Measurements from ENCODE around the gene NME4.

DNA sequence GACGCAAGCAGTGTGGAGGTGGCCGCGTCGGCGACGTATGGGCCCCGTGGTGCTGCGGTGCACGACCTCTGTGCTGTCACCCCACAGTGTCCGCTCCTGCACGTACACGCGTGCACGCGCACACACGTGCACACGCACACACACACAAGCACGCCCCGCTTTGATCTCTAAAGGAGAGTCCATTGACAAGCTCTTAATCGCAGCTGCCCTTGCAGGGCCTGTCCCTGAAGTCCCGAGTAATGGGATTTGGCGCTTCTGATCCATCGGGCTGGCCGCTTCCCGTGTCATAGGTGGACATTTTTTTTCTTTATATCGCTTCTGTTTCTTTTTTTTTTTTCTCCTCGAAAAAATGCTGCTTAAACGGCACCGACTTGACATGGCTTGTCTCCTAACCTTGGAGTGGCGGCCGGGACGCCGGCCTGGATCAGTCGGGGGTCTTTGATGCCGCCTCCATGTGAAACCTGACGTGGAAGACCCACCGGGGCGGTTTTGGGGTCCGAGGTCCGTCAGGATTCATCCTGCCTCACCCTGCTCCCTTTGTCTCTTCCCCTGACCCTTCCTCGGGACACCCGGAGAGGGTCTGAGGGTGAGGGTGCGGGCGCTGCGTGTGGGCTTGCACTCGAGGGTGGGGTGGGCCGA, 36.2 kb upstream of the NME4 start:
- TF ChIP-seq, protein P1, sequence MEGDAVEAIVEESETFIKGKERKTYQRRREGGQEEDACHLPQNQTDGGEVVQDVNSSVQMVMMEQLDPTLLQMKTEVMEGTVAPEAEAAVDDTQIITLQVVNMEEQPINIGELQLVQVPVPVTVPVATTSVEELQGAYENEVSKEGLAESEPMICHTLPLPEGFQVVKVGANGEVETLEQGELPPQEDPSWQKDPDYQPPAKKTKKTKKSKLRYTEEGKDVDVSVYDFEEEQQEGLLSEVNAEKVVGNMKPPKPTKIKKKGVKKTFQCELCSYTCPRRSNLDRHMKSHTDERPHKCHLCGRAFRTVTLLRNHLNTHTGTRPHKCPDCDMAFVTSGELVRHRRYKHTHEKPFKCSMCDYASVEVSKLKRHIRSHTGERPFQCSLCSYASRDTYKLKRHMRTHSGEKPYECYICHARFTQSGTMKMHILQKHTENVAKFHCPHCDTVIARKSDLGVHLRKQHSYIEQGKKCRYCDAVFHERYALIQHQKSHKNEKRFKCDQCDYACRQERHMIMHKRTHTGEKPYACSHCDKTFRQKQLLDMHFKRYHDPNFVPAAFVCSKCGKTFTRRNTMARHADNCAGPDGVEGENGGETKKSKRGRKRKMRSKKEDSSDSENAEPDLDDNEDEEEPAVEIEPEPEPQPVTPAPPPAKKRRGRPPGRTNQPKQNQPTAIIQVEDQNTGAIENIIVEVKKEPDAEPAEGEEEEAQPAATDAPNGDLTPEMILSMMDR (conservative IDR thresholded peaks at IDR 0.05): no peak
- TF ChIP-seq ZFX (IDR thresholded peaks at IDR 0.05): no peak
